GM19468 (cell line): ENCODE measurements around the gene CDKN1B.

Source experiments
- ATAC-seq: cut with Tn5 transposase; IDR thresholded peaks from one replicate; pipeline ENCODE4 v1.9.1; 2021; ENCODE audit warnings: mild to moderate bottlenecking, moderate library complexity, moderate number of reproducible peaks; ENCODE audit not compliant: unreplicated experiment; ENCODE audit errors: extremely low read depth

Gene CDKN1B

GRCh38 chr12:12745576-12746211 is 28.5 kb downstream of the CDKN1B start:
- no peak for ATAC-seq

GRCh38 chr12:12747278-12747677 is 30.1 kb downstream of the CDKN1B start:
- no peak for ATAC-seq

GRCh38 chr12:12748044-12748443 is 30.9 kb downstream of the CDKN1B start:
- no peak for ATAC-seq

DNA sequence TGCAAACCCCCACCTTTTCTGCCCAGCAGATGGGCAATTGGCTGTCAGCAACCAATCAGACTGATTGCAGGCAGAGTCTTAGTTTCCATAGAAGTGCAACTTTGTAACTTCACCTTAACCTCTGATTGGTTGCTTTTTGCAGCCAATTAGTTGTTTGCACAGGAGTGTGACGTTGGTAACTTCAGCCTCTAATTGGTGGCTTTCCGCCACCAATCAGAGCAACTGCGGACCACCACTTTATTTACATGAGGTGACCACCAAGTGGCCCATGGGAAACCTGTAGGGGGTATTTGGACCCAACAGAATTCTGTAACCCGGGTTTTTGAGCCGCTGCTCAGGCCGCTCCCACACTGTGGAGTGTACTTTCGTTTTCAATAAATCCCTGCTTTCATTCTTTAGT is 32.3 kb downstream of the CDKN1B start:
- no peak for ATAC-seq

DNA sequence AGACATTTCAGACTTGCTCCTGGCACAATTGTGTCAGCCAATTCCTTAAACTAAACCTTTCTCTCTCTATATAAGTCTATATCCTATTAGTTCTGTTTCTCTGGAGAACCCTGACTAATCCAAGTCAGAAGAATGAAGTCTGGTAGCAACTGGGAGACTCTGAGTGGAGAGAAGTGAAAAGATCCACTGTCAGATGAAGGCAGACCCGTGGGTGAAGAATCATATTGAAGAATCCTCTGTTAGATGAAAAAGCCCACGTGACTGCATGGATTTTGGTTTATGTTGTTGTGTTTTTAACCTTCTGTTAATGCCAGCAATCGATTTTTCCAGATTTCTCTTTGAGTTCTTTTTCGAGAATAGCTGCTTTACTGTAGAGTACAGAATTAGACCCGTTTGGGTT is 38.8 kb downstream of the CDKN1B start:
- no peak for ATAC-seq

DNA sequence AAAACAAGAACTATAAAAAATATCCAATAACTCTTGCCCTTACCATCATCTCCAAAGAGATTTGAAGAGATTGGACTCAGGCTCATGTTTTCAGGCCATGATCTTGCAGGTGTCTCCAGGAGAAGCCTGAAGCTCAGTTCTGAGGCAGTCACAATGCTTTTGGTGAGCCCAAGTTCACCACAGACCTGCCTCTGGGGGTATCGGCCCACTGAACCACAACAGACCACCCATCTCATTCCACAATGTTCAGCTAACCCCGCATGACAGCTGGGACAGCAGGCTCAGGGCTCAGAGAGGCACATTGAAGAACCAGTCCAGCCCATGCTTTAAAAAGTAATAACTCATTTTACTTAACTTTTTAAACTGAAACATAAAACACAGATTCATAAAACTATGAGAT is 40.0 kb downstream of the CDKN1B start:
- ATAC-seq = no peak

- ATAC-seq = no peak
Measured at GRCh38 chr12:12759234-12759915, 42.2 kb downstream of the CDKN1B start.

- no peak for ATAC-seq
Measured at GRCh38 chr12:12764824-12765223, 47.7 kb downstream of the CDKN1B start.

DNA sequence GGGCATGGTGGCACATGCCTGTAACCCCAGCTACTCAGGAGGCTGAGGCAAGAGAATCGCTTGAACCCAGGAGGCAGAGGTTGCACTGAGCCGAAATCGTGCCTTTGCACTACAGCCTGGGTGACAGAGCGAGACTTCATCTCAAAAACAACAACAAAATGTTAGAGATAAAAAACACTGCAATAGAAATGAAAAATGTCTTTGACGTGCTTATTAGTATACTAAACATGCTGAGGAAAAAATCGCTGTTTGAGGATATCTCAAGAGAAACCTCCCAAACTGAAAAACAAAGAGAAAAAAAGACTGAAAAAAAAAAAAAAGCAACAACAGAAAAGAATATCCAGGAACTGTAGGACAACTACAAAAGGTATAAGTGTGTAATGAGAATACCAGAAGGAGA is 53.1 kb downstream of the CDKN1B start:
- no peak for ATAC-seq
